ENCODE data around the gene TUBB1. TPM values are rescaled to one million over a fixed set of nuclear protein-coding genes. Genes with fewer than 3 reads are reported as not detected.

Gene TUBB1
- polyA plus RNA-seq, 1 donor (not counting 4 experiments of a cell fraction or from before 2014, with no cell fraction given): 0.03 TPM

GRCh38 chr20:58997141-58997770 lies 22.0 kb upstream of the TUBB1 start:
- no peak overlapping the region for H3K9ac ChIP-seq (ENCODE audit: control insufficient read depth, extremely low read depth, insufficient read depth, low read length)
- H3K9me1 ChIP-seq (ENCODE audit: control insufficient read depth, extremely low read depth, insufficient read depth, low read length): no peaks in the 10 kb centered on the region
- H3K4me3 ChIP-seq (ENCODE audit: control insufficient read depth in 2 of 3, extremely low read depth in 1 of 3, insufficient read depth in 2 of 3, low read depth in 1 of 3, low read length in 3 of 3): no peak overlapping the region
- TF ChIP-seq EZH2 (IDR thresholded peaks at IDR 0.05; ENCODE audit: low read length): no peak
- H4K20me1 ChIP-seq (ENCODE audit: control insufficient read depth, extremely low read depth, insufficient read depth, low read length): no peaks in the 10 kb centered on the region
- no peaks in the 10 kb centered on the region for H3K9me3 ChIP-seq (ENCODE audit: control insufficient read depth, low read depth, low read length)
- no peak overlapping the region for H3K27ac ChIP-seq (ENCODE audit: control insufficient read depth, insufficient read depth, low read length)
- DNase-seq (ENCODE audit: low read depth, low spot score): no peak
- no peaks in the 10 kb centered on the region for H3K4me1 ChIP-seq (ENCODE audit: control insufficient read depth, extremely low read depth, insufficient read depth, low read length)
- peaks cover 35 to 40% of the 10 kb centered on the region in 2 experiments for H3K36me3 ChIP-seq (ENCODE audit: control insufficient read depth in 2 of 2, extremely low read depth in 1 of 2, insufficient read depth in 2 of 2, low read length in 2 of 2)
- no peak overlapping the region for H3K4me2 ChIP-seq (ENCODE audit: control insufficient read depth, extremely low read depth, insufficient read depth, low read depth, low read length)
- dilution Hi-C loops (cut with MboI; ENCODE audit: extremely low pct_ligation_motif_present, low sequenced_read_pairs): no loop called here
- H2AFZ ChIP-seq (ENCODE audit: control insufficient read depth, low read length): no peak overlapping the region
- H3K79me2 ChIP-seq (ENCODE audit: control insufficient read depth, insufficient read depth, low read length): no peaks in the 10 kb centered on the region
- FAIRE-seq: no peak
- no peaks in the 10 kb centered on the region for H3K27me3 ChIP-seq (ENCODE audit: control insufficient read depth, extremely low read depth, insufficient read depth, low read length)

GRCh38 chr20:58998656-58999055 lies 20.6 kb upstream of the TUBB1 start:
- Histone ChIP-seq H3K9me1 (ENCODE audit: control insufficient read depth, extremely low read depth, insufficient read depth, low read length) (no peaks in the 10 kb centered on the region), H3K4me3 (ENCODE audit: control insufficient read depth in 2 of 3, extremely low read depth in 1 of 3, insufficient read depth in 2 of 3, low read depth in 1 of 3, low read length in 3 of 3) (no peak overlapping the region), H3K4me2 (ENCODE audit: control insufficient read depth, extremely low read depth, insufficient read depth, low read depth, low read length) (no peak overlapping the region), H2AFZ (ENCODE audit: control insufficient read depth, low read length) (no peak overlapping the region), H3K36me3 (ENCODE audit: control insufficient read depth in 2 of 2, extremely low read depth in 1 of 2, insufficient read depth in 2 of 2, low read length in 2 of 2) (peaks cover 29 to 37% of the 10 kb centered on the region in 2 experiments), H3K9me3 (ENCODE audit: control insufficient read depth, low read depth, low read length) (no peaks in the 10 kb centered on the region), H3K27ac (ENCODE audit: control insufficient read depth, insufficient read depth, low read length) (no peak overlapping the region), H3K27me3 (ENCODE audit: control insufficient read depth, extremely low read depth, insufficient read depth, low read length) (no peaks in the 10 kb centered on the region), H3K79me2 (ENCODE audit: control insufficient read depth, insufficient read depth, low read length) (peaks cover 3% of the 10 kb centered on the region), H3K4me1 (ENCODE audit: control insufficient read depth, extremely low read depth, insufficient read depth, low read length) (no peaks in the 10 kb centered on the region), H3K9ac (ENCODE audit: control insufficient read depth, extremely low read depth, insufficient read depth, low read length) (no peak overlapping the region), H4K20me1 (ENCODE audit: control insufficient read depth, extremely low read depth, insufficient read depth, low read length) (no peaks in the 10 kb centered on the region)
- dilution Hi-C loops (cut with MboI; ENCODE audit: extremely low pct_ligation_motif_present, low sequenced_read_pairs): no loop called here
- no peak for TF ChIP-seq EZH2 (IDR thresholded peaks at IDR 0.05; ENCODE audit: low read length)
- TF ChIP-seq CTCF (optimal IDR thresholded peaks at IDR 0.05 in 1 of 3, IDR thresholded peaks at IDR 0.05 in 1 of 3, conservative IDR thresholded peaks at IDR 0.05 in 1 of 3; ENCODE audit: extremely low read depth in 1 of 3, insufficient read depth in 2 of 3, low read length in 3 of 3): no peak
- FAIRE-seq (no peak), DNase-seq (ENCODE audit: low read depth, low spot score) (no peak)

GRCh38 chr20:59000326-59000725 lies 18.9 kb upstream of the TUBB1 start:
- H3K4me3 ChIP-seq (ENCODE audit: control insufficient read depth in 2 of 3, extremely low read depth in 1 of 3, insufficient read depth in 2 of 3, low read depth in 1 of 3, low read length in 3 of 3): no peak overlapping the region
- H3K9me3 ChIP-seq (ENCODE audit: control insufficient read depth, low read depth, low read length): no peaks in the 10 kb centered on the region
- TF ChIP-seq CTCF (optimal IDR thresholded peaks at IDR 0.05 in 1 of 3, IDR thresholded peaks at IDR 0.05 in 1 of 3, conservative IDR thresholded peaks at IDR 0.05 in 1 of 3; ENCODE audit: extremely low read depth in 1 of 3, insufficient read depth in 2 of 3, low read length in 3 of 3) (no peak), EZH2 (IDR thresholded peaks at IDR 0.05; ENCODE audit: low read length) (no peak)
- peaks cover 3% of the 10 kb centered on the region for H3K4me1 ChIP-seq (ENCODE audit: control insufficient read depth, extremely low read depth, insufficient read depth, low read length)
- no peak for DNase-seq (ENCODE audit: low read depth, low spot score)
- H2AFZ ChIP-seq (ENCODE audit: control insufficient read depth, low read length): no peak overlapping the region
- dilution Hi-C loops (cut with MboI; ENCODE audit: extremely low pct_ligation_motif_present, low sequenced_read_pairs): no loop called here
- no peak for FAIRE-seq
- peaks cover 4% of the 10 kb centered on the region for H3K79me2 ChIP-seq (ENCODE audit: control insufficient read depth, insufficient read depth, low read length)
- H3K27ac ChIP-seq (ENCODE audit: control insufficient read depth, insufficient read depth, low read length): no peak overlapping the region
- H3K36me3 ChIP-seq (ENCODE audit: control insufficient read depth in 2 of 2, extremely low read depth in 1 of 2, insufficient read depth in 2 of 2, low read length in 2 of 2): peaks cover 18 to 34% of the 10 kb centered on the region in 2 experiments
- H3K9ac ChIP-seq (ENCODE audit: control insufficient read depth, extremely low read depth, insufficient read depth, low read length): no peak overlapping the region
- no peaks in the 10 kb centered on the region for H3K27me3 ChIP-seq (ENCODE audit: control insufficient read depth, extremely low read depth, insufficient read depth, low read length)
- H3K9me1 ChIP-seq (ENCODE audit: control insufficient read depth, extremely low read depth, insufficient read depth, low read length): no peaks in the 10 kb centered on the region
- H4K20me1 ChIP-seq (ENCODE audit: control insufficient read depth, extremely low read depth, insufficient read depth, low read length): no peaks in the 10 kb centered on the region
- H3K4me2 ChIP-seq (ENCODE audit: control insufficient read depth, extremely low read depth, insufficient read depth, low read depth, low read length): no peak overlapping the region

Data from keratinocyte (primary cell).